HepG2 (cell line): ENCODE measurements around the gene PRR12. TPM values are rescaled to one million over a fixed set of nuclear protein-coding genes. Genes with fewer than 3 reads are reported as not detected.

Experiments
- CC2D1A ChIP-seq: sonication (generic); formaldehyde crosslinking; IDR thresholded peaks from 2 replicates; pipeline ENCODE4 v1.8.1; 2023; ENCODE audit warnings: mild to moderate bottlenecking, missing genetic modification reagents
- EP300 ChIP-seq, 3 experiments: sonication (generic) in 1 of 3; formaldehyde crosslinking in 1 of 3; IDR thresholded peaks; 2 replicates each; pipeline versions ENCODE4 v1.5.1 to v1.6.1; 2011 to 2020; ENCODE audit warnings: low read depth in 2 of 3, low read length in 2 of 3, borderline replicate concordance in 1 of 3, improper control_type of control experiment in 1 of 3, mild to moderate bottlenecking in 1 of 3, missing genetic modification reagents in 1 of 3, moderate library complexity in 1 of 3
- FOXC1 ChIP-seq: sonication (generic); formaldehyde crosslinking; IDR thresholded peaks from 2 replicates; pipeline ENCODE4 v1.8.0; 2022; ENCODE audit warnings: mild to moderate bottlenecking, missing genetic modification reagents, borderline replicate concordance
- GRHL1 ChIP-seq: sonication (generic); formaldehyde crosslinking; conservative IDR thresholded peaks from 2 replicates; pipeline ENCODE4 v1.8.0; 2022; ENCODE audit warnings: missing genetic modification reagents
- KLF12 ChIP-seq: sonication (generic); formaldehyde crosslinking; IDR thresholded peaks from 2 replicates; pipeline ENCODE4 v1.4.0; 2020; ENCODE audit warnings: missing genetic modification reagents, borderline replicate concordance
- NPAS2 ChIP-seq: sonication (generic); formaldehyde crosslinking; IDR thresholded peaks from 2 replicates; pipeline ENCODE4 v1.8.0; 2022; ENCODE audit warnings: mild to moderate bottlenecking, missing genetic modification reagents, borderline replicate concordance
- PAXIP1 ChIP-seq: sonication (generic); formaldehyde crosslinking; conservative IDR thresholded peaks from 2 replicates; pipeline ENCODE4 v1.4.0; 2020; ENCODE audit warnings: mild to moderate bottlenecking, missing genetic modification reagents, moderate library complexity
- PITX1 ChIP-seq: sonication (generic); formaldehyde crosslinking; IDR thresholded peaks from 2 replicates; pipeline ENCODE4 v1.5.1; 2020; ENCODE audit warnings: mild to moderate bottlenecking, missing genetic modification reagents
- SIN3A ChIP-seq: IDR thresholded peaks from 2 replicates; pipeline ENCODE4 v1.6.1; 2011; ENCODE audit warnings: low read depth, mild to moderate bottlenecking, control low read depth, low read length, borderline replicate concordance
- SMYD3 ChIP-seq: sonication (generic); formaldehyde crosslinking; IDR thresholded peaks from 2 replicates; pipeline ENCODE4 v1.8.1; 2023; ENCODE audit warnings: mild to moderate bottlenecking, missing genetic modification reagents
- SOX13 ChIP-seq, 3 experiments: fragments of 450-650 bp in 1 of 3; sonication (generic) in 1 of 3; formaldehyde crosslinking in 1 of 3; IDR thresholded peaks in 2 of 3; conservative IDR thresholded peaks in 1 of 3; 2 replicates each; pipeline versions ENCODE4 v1.5.0 to v1.6.1; 2016 to 2020; ENCODE audit warnings: antibody characterized with exemption in 1 of 3, mild to moderate bottlenecking in 1 of 3, missing compliant biosample characterization in 1 of 3, missing genetic modification reagents in 1 of 3, moderate library complexity in 1 of 3
- THAP11 ChIP-seq: IDR thresholded peaks from 2 replicates; pipeline ENCODE4 v1.6.1; 2016; ENCODE audit warnings: missing biosample characterization, missing genetic modification reagents
- THRA ChIP-seq: sonication (generic); formaldehyde crosslinking; IDR thresholded peaks from 2 replicates; pipeline ENCODE4 v1.4.0; 2020; ENCODE audit warnings: missing genetic modification reagents, borderline replicate concordance
- ZBTB43 ChIP-seq: sonication (generic); formaldehyde crosslinking; conservative IDR thresholded peaks from 2 replicates; pipeline ENCODE4 v1.4.0; 2020; ENCODE audit warnings: missing genetic modification reagents
- ZNF101 ChIP-seq: sonication (generic); formaldehyde crosslinking; IDR thresholded peaks from 2 replicates; pipeline ENCODE4 v1.4.0; 2020; ENCODE audit warnings: mild to moderate bottlenecking, low read depth, missing genetic modification reagents, borderline replicate concordance
- ZNF207 ChIP-seq: fragments of 450-650 bp; IDR thresholded peaks from 2 replicates; pipeline ENCODE4 v1.6.1; 2016; ENCODE audit warnings: antibody characterized with exemption, borderline replicate concordance
- ZNF331 ChIP-seq: sonication (generic); formaldehyde crosslinking; IDR thresholded peaks from 2 replicates; pipeline ENCODE4 v1.4.0; 2020; ENCODE audit warnings: missing genetic modification reagents
- ZNF343 ChIP-seq: sonication (generic); formaldehyde crosslinking; IDR thresholded peaks from 2 replicates; pipeline ENCODE4 v1.4.0; 2020; ENCODE audit warnings: mild to moderate bottlenecking, missing genetic modification reagents
- ZNF383 ChIP-seq: sonication (generic); formaldehyde crosslinking; IDR thresholded peaks from 2 replicates; pipeline ENCODE4 v1.4.0; 2020; ENCODE audit warnings: missing genetic modification reagents, mild to moderate bottlenecking, borderline replicate concordance
- polyA plus RNA-seq, 8 experiments: library from polyadenylated mRNA; depleted of rRNA in 3 of 8; stranded (reverse) in 7 of 8; unstranded in 1 of 8; fragments of >200 nt; fragmentation: Illumina TruSeq in 4 of 8; extraction: Trizol in 4 of 8; gene quantifications; 2 replicates each; pipeline versions ENCODE4 v1.2.1 to v1.2.3, GENCODE V29; 2011 to 2016; ENCODE audit warnings: low read depth in 4 of 8, missing spikeins in 1 of 8, mixed read lengths in 1 of 8; ENCODE audit not compliant: insufficient read depth in 1 of 8
- total RNA-seq, 5 experiments: library from RNA; depleted of rRNA; stranded (reverse); fragments of >200 nt; fragmentation: Illumina TruSeq; extraction: Trizol; gene quantifications; 2 replicates each; pipeline ENCODE4 v1.2.3, GENCODE V29; 2016; ENCODE audit warnings: low read depth in 1 of 5

The PRR12 gene
- total and polyA plus RNA-seq, 2 of the 13 experiments (the other 11 are each of a cell fraction or from before 2014, with no cell fraction given) = 0.62 to 1.5 TPM

DNA sequence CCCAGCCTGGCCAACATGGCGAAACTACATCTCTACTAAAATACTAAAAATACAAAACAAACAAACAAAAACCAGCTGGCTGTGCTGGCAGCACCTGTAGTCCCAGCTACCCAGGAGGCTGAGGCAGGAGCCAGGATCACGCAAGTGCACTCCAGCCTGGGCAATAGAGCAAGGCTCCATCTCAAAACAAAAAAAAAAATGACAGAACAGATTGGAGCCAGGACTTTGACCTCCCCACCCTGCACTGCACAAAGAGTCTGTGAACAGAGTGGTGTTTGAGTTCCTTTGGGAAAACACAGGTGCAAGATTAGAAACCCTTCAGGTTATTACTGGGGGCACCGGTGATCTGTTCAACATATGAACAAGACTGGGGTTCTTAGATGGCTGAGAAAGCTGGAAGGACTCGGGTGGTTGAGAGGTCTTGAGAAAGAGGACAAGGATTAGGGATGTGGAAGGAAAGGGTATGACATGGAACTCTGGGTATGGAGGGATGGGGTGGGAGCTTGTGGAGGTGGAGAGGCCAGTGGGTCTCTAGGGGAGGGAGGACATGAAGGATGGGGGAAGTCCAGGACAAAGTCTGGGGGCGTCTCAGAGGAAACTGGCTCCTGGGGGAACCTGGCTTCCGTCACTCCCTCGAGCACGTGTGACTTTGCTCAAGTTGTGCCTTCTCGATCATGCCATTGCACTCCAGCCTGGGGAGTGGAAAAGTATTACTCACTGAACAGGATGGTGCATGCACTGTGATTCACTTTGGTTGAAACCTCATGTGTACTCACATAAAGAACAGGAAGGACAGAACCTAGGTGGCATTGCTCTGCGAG, 37.3 kb upstream of the PRR12 start (continued):
- no peak for TF ChIP-seq KLF12 (CRISPR knock-in tag)
- TF ChIP-seq PAXIP1 (CRISPR knock-in tag) = peak; percentile 72
- TF ChIP-seq ZBTB43 (CRISPR knock-in tag) = no peak
- no peak for TF ChIP-seq SIN3A
- TF ChIP-seq ZNF343 = no peak
- no peak for TF ChIP-seq CC2D1A (CRISPR knock-in tag)
- TF ChIP-seq ZNF383 (CRISPR knock-in tag) = no peak
- TF ChIP-seq THRA (CRISPR knock-in tag) = no peak
- TF ChIP-seq THAP11 (CRISPR knock-in tag) = peak; percentile 22; the same call in 1 of the 2 replicates
- TF ChIP-seq ZNF331 (CRISPR knock-in tag) = 0 out of 2 replicates have a peak, but pooled peaks have one; percentile 10
- TF ChIP-seq GRHL1 (CRISPR knock-in tag) = no peak
- no peak for TF ChIP-seq SOX13 (IDR thresholded peaks at IDR 0.05)
- TF ChIP-seq SOX13 (CRISPR knock-in tag; conservative IDR thresholded peaks at IDR 0.05 in 1 of 2, IDR thresholded peaks at IDR 0.05 in 1 of 2) = peak in 1 of 2 experiments; percentile 56; a peak in 2 of 4 replicates
- TF ChIP-seq PITX1 (CRISPR knock-in tag) = peak; percentile 45; the same call in 1 of the 2 replicates
- no peak for TF ChIP-seq ZNF101
- no peak for TF ChIP-seq SMYD3 (CRISPR knock-in tag)
- TF ChIP-seq ZNF207 = no peak
- peak; percentile 16; the same call in 1 of the 2 replicates for TF ChIP-seq FOXC1 (CRISPR knock-in tag)
- peak in 1 of 2 experiments; percentile 20; a peak in 1 of 4 replicates for TF ChIP-seq EP300 (IDR thresholded peaks at IDR 0.05; ENCODE audit: low read depth in 2 of 2, low read length in 2 of 2)
- TF ChIP-seq EP300 (CRISPR knock-in tag; IDR thresholded peaks at IDR 0.05; ENCODE audit: borderline replicate concordance) = no peak
- no peak for TF ChIP-seq NPAS2 (CRISPR knock-in tag)
